Measurements from ENCODE around the gene SSX5.
"Not testable (repeated sequence)": the region's sequence is repeated elsewhere in the genome, so short reads cannot be mapped to it uniquely, and the experiment has no call there.

GRCh38 chrX:48141810-48142508 is 54.6 kb downstream of the SSX5 start:
- TF ChIP-seq CTCF, POLR2A (IDR thresholded peaks at IDR 0.05): not testable (repeated sequence)

Measured in adrenal gland (tissue), 5 donors.